Myometrial cell (primary cell): ENCODE data around the gene PPP2R1A. TPM values are rescaled to one million over a fixed set of nuclear protein-coding genes. Genes with fewer than 3 reads are reported as not detected.

Experiments
- total RNA-seq: library from RNA; depleted of rRNA; stranded (reverse); fragments of >200 nt; gene quantifications from 2 replicates; pipeline ENCODE4 v1.2.3, GENCODE V29; 2015

The PPP2R1A gene
- total RNA-seq, result 208 and 312 TPM in 2 replicates

GRCh38 chr19:52189735-52190486 lies at the start of gene PPP2R1A:
Gene PPP2R1A, plus strand, starts transcription at chr19:52190052. Its CDS starts 45 bp downstream, at chr19:52190097.

DNA sequence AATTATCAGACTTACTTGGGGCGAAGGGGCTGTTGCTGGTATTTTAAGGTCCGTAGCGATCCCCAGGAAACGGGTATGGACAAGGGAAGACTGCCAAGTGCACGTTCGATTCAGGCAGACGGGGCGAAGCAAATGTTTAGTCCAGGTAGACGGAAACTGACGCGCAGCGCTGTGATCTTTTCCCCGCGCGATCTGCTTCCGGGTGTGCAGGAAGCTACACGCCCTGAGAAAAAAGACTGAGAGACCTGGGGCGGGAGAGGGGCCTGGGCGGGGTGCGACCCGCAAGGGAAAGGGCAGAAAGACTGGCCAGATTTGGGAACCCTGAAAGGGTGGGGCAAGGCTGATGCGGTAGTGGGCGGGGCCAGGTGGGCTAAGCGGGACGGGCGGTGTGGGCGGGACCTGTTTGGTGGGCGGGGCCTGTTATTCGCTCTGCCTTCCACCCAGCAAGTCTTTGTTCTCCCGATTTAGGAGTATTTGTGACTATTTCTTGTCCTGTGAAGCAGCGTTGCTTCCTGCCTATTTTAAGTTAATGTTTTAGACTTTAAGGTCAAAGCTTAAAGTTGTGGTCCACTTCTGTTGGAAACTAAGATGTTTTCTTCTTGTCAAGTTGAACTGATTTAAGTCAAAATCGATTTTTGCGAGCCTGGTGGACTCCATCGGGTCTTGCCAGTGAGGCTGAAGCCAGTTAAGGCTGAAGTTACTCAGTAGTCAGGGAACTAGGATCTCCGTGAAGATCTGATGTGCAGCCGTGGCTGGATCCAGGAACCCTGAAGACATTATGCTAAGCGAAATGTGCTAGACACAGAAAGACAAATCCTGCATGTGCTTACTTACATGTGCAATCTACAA lies 18.3 kb upstream of the PPP2R1A start, which contains the start of gene ZNF836:
ZNF836 (minus strand) TSS at position 301 of the 849 bp plus-strand sequence. CDS start 3,549 bp downstream, outside the sequence.

GRCh38 chr19:52269338-52270261 lies 79.7 kb downstream of the PPP2R1A start, which contains the start of gene ZNF766:
Gene ZNF766, plus strand, starts transcription at chr19:52269587. Its CDS starts 27 bp downstream, at chr19:52269614.

Other genes with a start within 250 kb of the PPP2R1A start
- 2.3 and 4.4 TPM in 2 replicates for gene ZNF350, start 203.2 kb upstream of the PPP2R1A start, total RNA-seq
- 2.3 and 4.6 TPM in 2 replicates for gene ZNF615, start 181.8 kb upstream of the PPP2R1A start, total RNA-seq
- gene ZNF614, start 161.7 kb upstream of the PPP2R1A start, total RNA-seq, result 5.5 and 5.7 TPM in 2 replicates
- 4.0 and 4.1 TPM in 2 replicates for gene ZNF432, start 141.2 kb upstream of the PPP2R1A start, total RNA-seq
- gene ZNF841, start 94.3 kb upstream of the PPP2R1A start, total RNA-seq, result 5.5 and 8.3 TPM in 2 replicates
- gene ZNF616, start 50.1 kb upstream of the PPP2R1A start, total RNA-seq, result 4.6 and 6.1 TPM in 2 replicates
- gene ZNF836, start 18.4 kb upstream of the PPP2R1A start, total RNA-seq, result 2.8 and 5.8 TPM in 2 replicates
- gene ZNF766, start 79.5 kb downstream of the PPP2R1A start, total RNA-seq, result 7.1 and 9.2 TPM in 2 replicates
- 2.1 and 2.6 TPM in 2 replicates for gene ZNF480, start 107.1 kb downstream of the PPP2R1A start, total RNA-seq
- 1.2 and 2.9 TPM in 2 replicates for gene ZNF610, start 146.2 kb downstream of the PPP2R1A start, total RNA-seq
- gene ZNF880, start 179.9 kb downstream of the PPP2R1A start, total RNA-seq, result 18.7 and 23.0 TPM in 2 replicates
- gene ZNF528, start 207.8 kb downstream of the PPP2R1A start, total RNA-seq, result 13.3 and 16.7 TPM in 2 replicates
- not detected in 2 replicates for gene ZNF534, start 239.1 kb downstream of the PPP2R1A start, total RNA-seq